OCI-LY1 (cell line): Measurements from ENCODE around the gene LDLRAD4.

ENCODE experiments used
- H2AFZ ChIP-seq: fragments of 200-600 bp; sonication (generic), shearing (Covaris generic); 2 replicates; pipeline ENCODE4 v1.6.0; 2014; ENCODE audit warnings: antibody characterized with exemption, mild to moderate bottlenecking, low read length
- H3F3A ChIP-seq: fragments of 200-600 bp; sonication (generic), shearing (Covaris generic); 2 replicates; pipeline ENCODE4 v1.6.0; 2014; ENCODE audit warnings: mild to moderate bottlenecking, antibody characterized with exemption, low read length, moderate library complexity; ENCODE audit not compliant: insufficient read depth
- H3K27ac ChIP-seq: fragments of 200-600 bp; sonication (generic); 2 replicates; pipeline ENCODE4 v1.5.1; 2014; ENCODE audit warnings: low read length, mixed run types, mild to moderate bottlenecking, low read depth; ENCODE audit not compliant: poor library complexity, severe bottlenecking
- H3K27me3 ChIP-seq: fragments of 200-600 bp; sonication (generic); 2 replicates; pipeline ENCODE4 v1.6.0; 2014; ENCODE audit warnings: antibody characterized with exemption, mild to moderate bottlenecking, low read length, moderate library complexity; ENCODE audit not compliant: insufficient read depth
- H3K36me3 ChIP-seq: fragments of 200-600 bp; sonication (generic); 2 replicates; pipeline ENCODE4 v1.6.1; 2014; ENCODE audit warnings: mild to moderate bottlenecking, antibody characterized with exemption, low read length, moderate library complexity, mixed read lengths; ENCODE audit not compliant: insufficient read depth
- H3K4me1 ChIP-seq: fragments of 200-600 bp; sonication (generic); 2 replicates; pipeline ENCODE4 v1.5.1; 2014; ENCODE audit warnings: mild to moderate bottlenecking, low read length, moderate library complexity; ENCODE audit not compliant: insufficient read depth, severe bottlenecking
- H3K4me2 ChIP-seq: fragments of 200-600 bp; sonication (generic), shearing (Covaris generic); 2 replicates; pipeline ENCODE4 v1.6.1; 2014; ENCODE audit warnings: low read length
- H3K4me3 ChIP-seq: fragments of 200-600 bp; sonication (generic); 2 replicates; pipeline ENCODE4 v1.5.1; 2014; ENCODE audit warnings: low read length, low read depth, mild to moderate bottlenecking, mixed read lengths; ENCODE audit not compliant: poor library complexity, severe bottlenecking
- H3K79me2 ChIP-seq: fragments of 200-600 bp; shearing (Covaris generic); 2 replicates; pipeline ENCODE4 v1.6.1; 2016; ENCODE audit warnings: mixed run types, low read length, mixed read lengths; ENCODE audit not compliant: insufficient read depth
- H3K9ac ChIP-seq: fragments of 200-600 bp; sonication (generic), shearing (Covaris generic); 2 replicates; pipeline ENCODE4 v1.6.1; 2014; ENCODE audit warnings: mild to moderate bottlenecking, low read length, mixed read lengths
- H3K9me2 ChIP-seq: fragments of 200-600 bp; sonication (generic), shearing (Covaris generic); 2 replicates; pipeline ENCODE4 v1.6.1; 2014; ENCODE audit warnings: low read depth, mild to moderate bottlenecking, low read length, mixed read lengths
- H3K9me3 ChIP-seq: fragments of 200-600 bp; shearing (Covaris generic); 2 replicates; pipeline ENCODE4 v1.6.1; 2014; ENCODE audit warnings: low read length, mixed read lengths
- H4K20me1 ChIP-seq: fragments of 200-600 bp; sonication (generic), shearing (Covaris generic); 2 replicates; pipeline ENCODE4 v1.6.0; 2016; ENCODE audit warnings: mild to moderate bottlenecking, low read length; ENCODE audit not compliant: insufficient read depth
- EZH2 ChIP-seq: fragments of 200-600 bp; sonication (generic), shearing (Covaris generic); IDR thresholded peaks from 2 replicates; pipeline ENCODE4 v1.8.0; 2017; ENCODE audit warnings: borderline replicate concordance, mixed run types, mild to moderate bottlenecking, antibody characterized with exemption, low read length, moderate library complexity, mixed read lengths
- TF ChIP-seq, protein P1 (sequence below): fragments of 200-600 bp; sonication (generic), shearing (Covaris generic); IDR thresholded peaks from 2 replicates; pipeline ENCODE4 v1.5.1; 2017; ENCODE audit warnings: mild to moderate bottlenecking, antibody characterized with exemption, low read length, moderate library complexity, mixed read lengths

LDLRAD4 gene

DNA sequence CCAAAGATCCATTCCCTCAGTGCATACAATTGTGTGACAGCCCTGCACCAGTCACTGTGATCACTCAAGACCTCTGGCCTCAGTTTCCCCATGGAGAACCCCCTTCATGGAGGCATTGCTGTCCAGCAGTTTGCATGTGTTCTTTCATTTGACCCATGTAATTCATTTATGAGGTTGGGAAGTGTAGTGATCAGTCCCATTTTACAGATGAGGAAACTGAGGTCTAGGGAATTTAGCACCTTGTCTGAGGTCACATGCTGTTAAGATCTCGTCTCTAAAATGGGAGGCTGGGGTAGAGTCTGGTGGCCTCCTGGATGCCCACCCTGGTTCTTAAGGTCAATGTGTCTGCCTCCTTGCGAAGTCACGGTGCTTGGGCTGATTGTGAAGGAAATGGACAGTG is 19.1 kb downstream of the LDLRAD4 start:
- Histone ChIP-seq H3K9ac (no peak overlapping the region), H3K9me2 (no peaks in the 10 kb centered on the region), H3K4me2 (no peak overlapping the region), H3K4me3 (no peak overlapping the region), H4K20me1 (no peaks in the 10 kb centered on the region), H3K4me1 (no peaks in the 10 kb centered on the region), H3K79me2 (no peaks in the 10 kb centered on the region), H3K36me3 (no peaks in the 10 kb centered on the region), H2AFZ (no peak overlapping the region), H3K9me3 (no peaks in the 10 kb centered on the region), H3K27ac (no peak overlapping the region), H3F3A (no peaks in the 10 kb centered on the region), H3K27me3 (peaks cover 39% of the 10 kb centered on the region)
- TF ChIP-seq EZH2 = no peak
- TF ChIP-seq, protein P1, sequence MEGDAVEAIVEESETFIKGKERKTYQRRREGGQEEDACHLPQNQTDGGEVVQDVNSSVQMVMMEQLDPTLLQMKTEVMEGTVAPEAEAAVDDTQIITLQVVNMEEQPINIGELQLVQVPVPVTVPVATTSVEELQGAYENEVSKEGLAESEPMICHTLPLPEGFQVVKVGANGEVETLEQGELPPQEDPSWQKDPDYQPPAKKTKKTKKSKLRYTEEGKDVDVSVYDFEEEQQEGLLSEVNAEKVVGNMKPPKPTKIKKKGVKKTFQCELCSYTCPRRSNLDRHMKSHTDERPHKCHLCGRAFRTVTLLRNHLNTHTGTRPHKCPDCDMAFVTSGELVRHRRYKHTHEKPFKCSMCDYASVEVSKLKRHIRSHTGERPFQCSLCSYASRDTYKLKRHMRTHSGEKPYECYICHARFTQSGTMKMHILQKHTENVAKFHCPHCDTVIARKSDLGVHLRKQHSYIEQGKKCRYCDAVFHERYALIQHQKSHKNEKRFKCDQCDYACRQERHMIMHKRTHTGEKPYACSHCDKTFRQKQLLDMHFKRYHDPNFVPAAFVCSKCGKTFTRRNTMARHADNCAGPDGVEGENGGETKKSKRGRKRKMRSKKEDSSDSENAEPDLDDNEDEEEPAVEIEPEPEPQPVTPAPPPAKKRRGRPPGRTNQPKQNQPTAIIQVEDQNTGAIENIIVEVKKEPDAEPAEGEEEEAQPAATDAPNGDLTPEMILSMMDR = no peak

DNA sequence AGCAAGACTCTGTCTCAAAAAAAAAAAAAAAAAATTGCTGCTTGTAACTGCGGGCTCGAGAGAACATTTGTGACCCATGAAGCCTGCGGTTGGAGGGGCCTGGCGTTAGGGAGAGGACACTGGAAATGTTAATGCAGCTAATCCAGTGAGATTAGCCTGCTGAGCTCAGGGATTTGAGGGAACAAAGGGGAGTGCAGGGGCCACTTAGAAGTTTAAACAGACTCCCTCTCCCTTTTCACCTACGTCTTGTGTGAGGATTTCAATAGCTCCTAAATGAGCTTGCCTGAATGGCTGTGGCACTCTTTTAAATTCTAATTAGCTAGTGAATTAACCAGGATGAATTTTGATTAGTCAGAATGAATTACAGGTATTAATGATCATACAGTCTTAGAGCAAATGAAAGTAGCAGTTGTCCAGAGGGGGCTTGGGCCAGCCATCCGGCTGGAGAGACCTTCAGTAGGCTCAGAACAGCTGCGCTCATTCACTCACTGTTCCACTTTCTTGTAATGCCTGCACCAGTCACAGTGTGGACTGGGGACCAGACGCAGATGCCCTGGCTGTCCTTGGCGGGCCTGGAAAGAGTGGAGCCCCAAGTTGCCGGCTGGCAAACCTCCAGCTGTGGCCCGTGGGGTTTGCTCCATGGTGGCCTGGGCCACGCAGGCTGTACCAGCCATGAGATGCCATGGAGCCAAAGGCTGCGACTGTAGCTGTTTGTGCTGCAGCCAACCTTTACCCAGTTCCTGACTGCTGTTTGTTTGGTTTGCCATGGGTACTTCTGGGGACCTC is 20.8 kb downstream of the LDLRAD4 start:
- no peak overlapping the region for H2AFZ ChIP-seq
- H4K20me1 ChIP-seq = no peaks in the 10 kb centered on the region
- H3K79me2 ChIP-seq = no peaks in the 10 kb centered on the region
- H3K27ac ChIP-seq = no peak overlapping the region
- H3K9me3 ChIP-seq = no peaks in the 10 kb centered on the region
- H3K4me3 ChIP-seq = no peak overlapping the region
- no peaks in the 10 kb centered on the region for H3F3A ChIP-seq
- no peak for TF ChIP-seq EZH2
- TF ChIP-seq, protein P1 = no peak
- H3K9ac ChIP-seq = no peak overlapping the region
- H3K27me3 ChIP-seq = peaks cover 35% of the 10 kb centered on the region
- H3K4me2 ChIP-seq = no peak overlapping the region
- no peaks in the 10 kb centered on the region for H3K4me1 ChIP-seq
- H3K9me2 ChIP-seq = no peaks in the 10 kb centered on the region
- H3K36me3 ChIP-seq = no peaks in the 10 kb centered on the region

DNA sequence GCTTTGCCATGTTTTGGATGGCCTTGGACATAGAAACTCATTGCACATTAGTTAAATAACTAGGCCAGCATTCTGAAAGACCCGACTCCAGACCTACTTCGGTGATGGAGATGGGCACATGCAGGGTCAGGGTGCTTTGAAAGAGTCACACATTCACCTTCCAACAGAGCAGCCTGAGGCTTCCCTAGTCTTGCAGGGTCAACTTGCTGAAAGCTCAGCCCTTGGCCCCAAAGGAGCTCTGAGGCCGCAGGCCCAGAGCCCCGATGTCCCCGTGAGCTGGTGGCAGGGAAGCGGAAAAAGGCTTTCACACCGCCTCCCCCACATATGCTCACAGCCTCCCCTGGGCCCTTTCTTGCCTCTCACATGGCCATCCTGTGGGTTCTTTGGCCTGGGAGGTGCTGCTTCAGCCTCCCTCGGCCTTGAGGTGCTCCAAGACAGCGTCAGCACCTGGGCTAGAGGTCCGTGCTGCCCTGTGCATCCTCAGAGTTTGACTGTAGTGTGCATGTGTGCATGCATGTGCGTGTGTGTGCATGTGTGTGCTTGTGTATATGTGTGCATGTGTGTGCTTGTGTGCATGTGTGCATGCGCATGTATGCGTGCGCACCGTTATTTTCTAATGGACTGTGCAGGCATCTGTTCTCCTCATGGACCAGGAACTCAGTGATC is 21.6 kb downstream of the LDLRAD4 start:
- Histone ChIP-seq H3K4me2 (no peak overlapping the region), H3F3A (no peaks in the 10 kb centered on the region), H3K9me2 (no peaks in the 10 kb centered on the region), H3K36me3 (no peaks in the 10 kb centered on the region), H3K27ac (no peak overlapping the region), H3K79me2 (no peaks in the 10 kb centered on the region), H3K4me3 (no peak overlapping the region), H3K4me1 (no peaks in the 10 kb centered on the region), H4K20me1 (no peaks in the 10 kb centered on the region), H3K9ac (no peak overlapping the region), H3K9me3 (no peaks in the 10 kb centered on the region), H2AFZ (no peak overlapping the region), H3K27me3 (peaks cover 36% of the 10 kb centered on the region)
- TF ChIP-seq EZH2 = no peak
- TF ChIP-seq, protein P1 = no peak
